Mesenchymal stem cell (in vitro differentiated cells and primary cell): Measurements from ENCODE around the gene TP73.

ENCODE experiments used
- DNase-seq: peaks from one replicate; pipeline ENCODE4 v3.0.0-alpha.2; 2013
- H2AFZ ChIP-seq: one replicate; pipeline ENCODE4 v1.6.1; 2013; ENCODE audit warnings: low read depth, mild to moderate bottlenecking, control low read depth, inconsistent platforms, low read length, moderate library complexity
- H2AK5ac ChIP-seq: 2 replicates; pipeline ENCODE4 v1.6.1; 2013; ENCODE audit warnings: low read length, moderate library complexity, mild to moderate bottlenecking, inconsistent platforms; ENCODE audit not compliant: severe bottlenecking
- H2BK120ac ChIP-seq: one replicate; pipeline ENCODE4 v1.6.1; 2013; ENCODE audit warnings: low read depth, mild to moderate bottlenecking, inconsistent platforms, low read length, moderate library complexity
- H2BK12ac ChIP-seq, 2 experiments: one replicate each; pipeline ENCODE4 v1.6.1; 2013; ENCODE audit warnings: inconsistent platforms in 2 of 2, low read length in 2 of 2, mild to moderate bottlenecking in 2 of 2, moderate library complexity in 2 of 2, control low read depth in 1 of 2
- H2BK15ac ChIP-seq: one replicate; pipeline ENCODE4 v1.6.1; 2013; ENCODE audit warnings: mild to moderate bottlenecking, low read depth, inconsistent platforms; ENCODE audit not compliant: poor library complexity, severe bottlenecking
- H2BK5ac ChIP-seq: 2 replicates; pipeline ENCODE4 v1.6.1; 2013; ENCODE audit warnings: low read depth, mild to moderate bottlenecking, low read length, control low read depth, inconsistent platforms; ENCODE audit not compliant: poor library complexity, severe bottlenecking
- H3K14ac ChIP-seq, 2 experiments: one replicate each; pipeline ENCODE4 v1.6.1; 2013; ENCODE audit warnings: inconsistent platforms in 2 of 2, low read length in 2 of 2, control low read depth in 1 of 2, mild to moderate bottlenecking in 1 of 2, moderate library complexity in 1 of 2
- H3K18ac ChIP-seq, 2 experiments: one replicate each; pipeline ENCODE4 v1.6.1; 2013; ENCODE audit warnings: inconsistent platforms in 2 of 2, low read length in 2 of 2, control low read depth in 1 of 2, low read depth in 1 of 2, mild to moderate bottlenecking in 1 of 2
- H3K23ac ChIP-seq, 2 experiments: one replicate each; pipeline ENCODE4 v1.6.1; 2013; ENCODE audit warnings: inconsistent platforms in 2 of 2, low read length in 2 of 2, mild to moderate bottlenecking in 2 of 2, moderate library complexity in 2 of 2, control low read depth in 1 of 2
- H3K27ac ChIP-seq: 2 replicates; pipeline ENCODE4 v1.5.1; 2013; ENCODE audit warnings: mild to moderate bottlenecking, moderate library complexity, low read length, control low read depth, inconsistent platforms; ENCODE audit not compliant: poor library complexity, severe bottlenecking
- H3K27me3 ChIP-seq, 2 experiments: 2 replicates each; pipeline versions ENCODE4 v1.6.1 to v1.7.0; 2013; ENCODE audit warnings: low read length in 2 of 2, mild to moderate bottlenecking in 2 of 2, moderate library complexity in 2 of 2, control low read depth in 1 of 2, inconsistent platforms in 1 of 2; ENCODE audit not compliant: control insufficient read depth in 1 of 2, insufficient read depth in 1 of 2
- H3K36me3 ChIP-seq, 2 experiments: 2 replicates each; pipeline versions ENCODE4 v1.6.1 to v1.7.0; 2013; ENCODE audit warnings: low read length in 2 of 2, control low read depth in 1 of 2, inconsistent platforms in 1 of 2, low read depth in 1 of 2, mild to moderate bottlenecking in 1 of 2; ENCODE audit not compliant: insufficient read depth in 2 of 2, control insufficient read depth in 1 of 2
- H3K4ac ChIP-seq, 2 experiments: one replicate each; pipeline ENCODE4 v1.6.1; 2013; ENCODE audit warnings: inconsistent platforms in 2 of 2, low read length in 2 of 2, mild to moderate bottlenecking in 2 of 2, moderate library complexity in 2 of 2, control low read depth in 1 of 2, low read depth in 1 of 2
- H3K4me1 ChIP-seq: 2 replicates; pipeline ENCODE4 v1.6.1; 2013; ENCODE audit warnings: low read depth, low read length, control low read depth; ENCODE audit not compliant: control insufficient read depth, insufficient read depth
- H3K4me2 ChIP-seq: 2 replicates; pipeline ENCODE4 v1.6.1; 2013; ENCODE audit warnings: low read length, mild to moderate bottlenecking, inconsistent platforms; ENCODE audit not compliant: poor library complexity, severe bottlenecking
- H3K4me3 ChIP-seq, 2 experiments: 2 replicates each; pipeline versions ENCODE4 v1.5.1 to v1.7.0; 2013; ENCODE audit warnings: low read length in 2 of 2, mild to moderate bottlenecking in 2 of 2, control low read depth in 1 of 2, low read depth in 1 of 2; ENCODE audit not compliant: insufficient read depth in 1 of 2
- H3K79me1 ChIP-seq: replicated peaks from 2 replicates; pipeline ENCODE4 v1.6.1; 2013; ENCODE audit warnings: mild to moderate bottlenecking, control low read depth, low read length, inconsistent platforms; ENCODE audit not compliant: poor library complexity, severe bottlenecking
- H3K9ac ChIP-seq: 2 replicates; pipeline ENCODE4 v1.7.0; 2013; ENCODE audit warnings: mild to moderate bottlenecking, low read length, moderate library complexity
- H3K9me3 ChIP-seq: 2 replicates; pipeline ENCODE4 v1.7.0; 2013; ENCODE audit warnings: mild to moderate bottlenecking, low read length; ENCODE audit not compliant: control insufficient read depth
- H4K8ac ChIP-seq: one replicate; pipeline ENCODE4 v1.6.1; 2013; ENCODE audit warnings: inconsistent platforms, mild to moderate bottlenecking, low read length, moderate library complexity
- H4K91ac ChIP-seq: one replicate; pipeline ENCODE4 v1.6.1; 2013; ENCODE audit warnings: mild to moderate bottlenecking, low read length, inconsistent platforms
- WGBS: methylation state at CpG from one replicate; pipeline ENCODE4 v1.1.7; 2013; ENCODE audit warnings: mixed read lengths; 5-methylcytosine and 5-hydroxymethylcytosine counted together

The TP73 gene

DNA sequence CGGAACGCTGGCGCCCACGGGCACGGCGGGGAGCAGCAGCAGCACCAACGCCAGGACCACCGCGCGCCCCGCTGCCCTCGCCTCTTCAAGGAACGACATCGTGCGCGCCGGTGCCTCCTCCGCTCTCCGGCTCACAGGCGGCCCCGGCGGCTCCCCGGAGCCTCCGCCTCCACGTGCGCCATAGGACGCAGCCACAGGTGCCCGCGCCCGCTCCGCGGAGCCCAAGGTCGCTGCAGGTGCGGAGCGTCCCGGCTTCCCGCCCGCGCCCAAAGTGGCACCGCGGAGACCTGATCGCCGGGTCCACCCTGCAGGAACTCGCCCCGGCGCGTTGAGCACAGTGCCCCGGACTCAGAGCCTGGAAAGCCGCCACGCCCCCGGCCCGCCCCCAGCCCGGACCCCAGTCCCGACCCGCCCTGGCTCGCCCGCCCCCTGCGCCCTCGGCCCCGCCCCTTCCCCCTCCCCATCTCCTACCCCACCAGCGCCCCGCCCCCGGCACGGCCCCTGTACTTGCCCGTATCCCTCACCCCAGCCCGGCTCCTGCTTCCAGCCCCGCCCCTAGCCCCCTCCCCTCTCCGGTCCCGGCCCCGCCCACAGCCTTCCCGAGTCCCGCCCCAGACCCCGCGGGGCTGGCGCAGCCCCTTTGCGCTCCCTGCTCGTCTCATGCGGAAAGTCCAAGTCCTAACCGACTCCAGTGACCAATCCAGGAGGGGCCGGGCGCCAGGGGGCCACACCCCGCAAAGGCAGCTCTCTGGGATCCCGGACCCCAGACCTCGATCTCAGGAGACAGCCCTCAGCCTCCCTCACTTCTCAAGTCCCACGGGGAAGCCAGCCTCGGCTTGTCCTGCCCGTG is 40.9 kb upstream of the TP73 start, which contains the start of gene MEGF6:
MEGF6 (minus strand) TSS at position 339 of the 850 bp plus-strand sequence; CDS start at position 99, 240 bp downstream.
- H3K14ac ChIP-seq: peak within 1 kb of the TSS in 1 of 2 experiments; percentile 44
- H2BK120ac ChIP-seq: no peak within 1 kb of the TSS
- peaks cover 74 to 91% of the 10 kb centered on the region in 2 experiments for H3K27me3 ChIP-seq
- WGBS: 5% methylated on average over 53 of the region's 87 CpGs
- H4K91ac ChIP-seq: no peak within 1 kb of the TSS
- no peak within 1 kb of the TSS for H2AK5ac ChIP-seq
- no peaks in the 10 kb centered on the region for H3K36me3 ChIP-seq
- H2BK15ac ChIP-seq: no peak within 1 kb of the TSS
- no peak within 1 kb of the TSS for H3K23ac ChIP-seq
- H4K8ac ChIP-seq: no peak within 1 kb of the TSS
- H3K4me3 ChIP-seq: peak within 1 kb of the TSS in 1 of 2 experiments; percentile 44
- peak within 1 kb of the TSS; percentile 51 for H2AFZ ChIP-seq
- H3K9me3 ChIP-seq: no peaks in the 10 kb centered on the region
- H3K18ac ChIP-seq: peak within 1 kb of the TSS in 1 of 2 experiments; percentile 5
- H2BK5ac ChIP-seq: no peak within 1 kb of the TSS
- no peak within 1 kb of the TSS for H3K9ac ChIP-seq
- H2BK12ac ChIP-seq: no peak within 1 kb of the TSS
- no peaks in the 10 kb centered on the region for H3K79me1 ChIP-seq
- no peak within 1 kb of the TSS for H3K27ac ChIP-seq
- H3K4me2 ChIP-seq: peak within 1 kb of the TSS; percentile 58
- peak; percentile 34 for DNase-seq
- no peak within 1 kb of the TSS for H3K4ac ChIP-seq
- H3K4me1 ChIP-seq: peaks cover 28% of the 10 kb centered on the region

GRCh38 chr1:3612123-3612522 is 40.2 kb upstream of the TP73 start:
- no peaks in the 10 kb centered on the region for H3K36me3 ChIP-seq
- no peak overlapping the region for H3K4ac ChIP-seq
- no peak overlapping the region for H2AFZ ChIP-seq
- peak overlapping the region in 1 of 2 experiments; percentile 44 for H3K14ac ChIP-seq
- H3K27ac ChIP-seq: no peak overlapping the region
- H3K23ac ChIP-seq: no peak overlapping the region
- H3K4me2 ChIP-seq: no peak overlapping the region
- no peak overlapping the region for H2AK5ac ChIP-seq
- H4K8ac ChIP-seq: no peak overlapping the region
- peak overlapping the region in 1 of 2 experiments; percentile 5 for H3K18ac ChIP-seq
- no peaks in the 10 kb centered on the region for H3K79me1 ChIP-seq
- H2BK12ac ChIP-seq: no peak overlapping the region
- no peak overlapping the region for H3K9ac ChIP-seq
- no peak overlapping the region for H4K91ac ChIP-seq
- no peak overlapping the region for H2BK15ac ChIP-seq
- H3K9me3 ChIP-seq: no peaks in the 10 kb centered on the region
- H3K27me3 ChIP-seq: peaks cover 74 to 88% of the 10 kb centered on the region in 2 experiments
- WGBS: 83% methylated on average over 7 of the region's 7 CpGs
- no peak overlapping the region for H2BK5ac ChIP-seq
- H3K4me1 ChIP-seq: peaks cover 28% of the 10 kb centered on the region
- H2BK120ac ChIP-seq: no peak overlapping the region
- no peak overlapping the region for H3K4me3 ChIP-seq
- DNase-seq: no peak

- H3K9me3 ChIP-seq: no peaks in the 10 kb centered on the region
- 54% methylated on average over 20 of the region's 20 CpGs for WGBS
- H3K79me1 ChIP-seq: no peaks in the 10 kb centered on the region
- no peak overlapping the region for H3K4ac ChIP-seq
- no peak overlapping the region for H3K4me2 ChIP-seq
- H4K8ac ChIP-seq: no peak overlapping the region
- H3K23ac ChIP-seq: no peak overlapping the region
- no peak overlapping the region for H3K14ac ChIP-seq
- H3K36me3 ChIP-seq: no peaks in the 10 kb centered on the region
- no peak overlapping the region for H4K91ac ChIP-seq
- H2BK12ac ChIP-seq: no peak overlapping the region
- no peak overlapping the region for H3K4me3 ChIP-seq
- peaks cover 30% of the 10 kb centered on the region for H3K4me1 ChIP-seq
- H3K9ac ChIP-seq: no peak overlapping the region
- no peak overlapping the region for H3K18ac ChIP-seq
- no peak overlapping the region for H2AK5ac ChIP-seq
- peak; percentile 14 for DNase-seq
- H3K27me3 ChIP-seq: peaks cover 65 to 69% of the 10 kb centered on the region in 2 experiments
- H2BK5ac ChIP-seq: no peak overlapping the region
- H2AFZ ChIP-seq: no peak overlapping the region
- H3K27ac ChIP-seq: no peak overlapping the region
- H2BK120ac ChIP-seq: no peak overlapping the region
- no peak overlapping the region for H2BK15ac ChIP-seq
These were observed 37.3 kb upstream of the TP73 start for GRCh38 chr1:3614755-3615742.
